Breast epithelium (tissue), 3 donors: ENCODE data around the gene TOB1.

Experiments used
- CTCF ChIP-seq, 3 donors: fragments of 450-650 bp; IDR thresholded peaks; one replicate each; pipeline ENCODE4 v1.5.1; 2016 to 2017; ENCODE audit warnings: antibody characterized with exemption in 3 of 3, mild to moderate bottlenecking in 3 of 3, moderate library complexity in 3 of 3
- POLR2A ChIP-seq: fragments of 450-650 bp; IDR thresholded peaks from one replicate; pipeline ENCODE4 v1.6.1; 2016; ENCODE audit warnings: antibody characterized with exemption, mild to moderate bottlenecking, moderate library complexity
- POLR2AphosphoS5 ChIP-seq, 3 donors: sonication (generic); formaldehyde crosslinking; IDR thresholded peaks; one replicate each; pipeline ENCODE4 v1.6.1; 2017; ENCODE audit warnings: antibody characterized with exemption in 3 of 3

GRCh38 chr17:50866261-50866949 lies at the start of gene TOB1:
- TF ChIP-seq POLR2A (peak; percentile 96), CTCF (IDR thresholded peaks at IDR 0.05) (no peak), POLR2AphosphoS5 (IDR thresholded peaks at IDR 0.05) (peak; percentile 99 to 100 (median 99))
